Measurements from ENCODE around the gene PTGER1. TPM values are rescaled to one million over a fixed set of nuclear protein-coding genes. Genes with fewer than 3 reads are reported as not detected.

PTGER1 gene
- total RNA-seq, 2 donors from 2014 or later = 3.6 TPM; not detected in 1

DNA sequence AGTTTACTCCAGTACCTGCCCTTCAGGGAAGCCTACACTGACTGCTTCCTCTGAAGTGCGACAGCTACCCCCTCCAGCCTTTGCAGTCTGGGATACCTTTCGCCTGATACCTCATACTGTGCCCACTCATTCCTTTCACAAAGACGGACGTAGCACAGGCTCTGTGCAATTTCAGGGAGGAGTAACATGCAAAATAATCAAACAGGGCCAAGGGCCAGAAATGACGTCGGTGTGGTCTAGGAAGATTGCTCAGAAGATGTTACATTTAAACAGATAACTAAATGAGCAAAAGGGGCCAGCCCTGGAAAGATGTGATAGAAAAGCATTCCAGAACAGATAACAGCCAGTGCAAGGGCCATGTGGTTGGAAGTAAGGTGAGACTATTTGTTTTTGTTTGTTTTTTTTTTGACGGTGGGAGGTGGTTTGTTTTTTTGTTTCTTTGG is 49.4 kb downstream of the PTGER1 start:
- Histone ChIP-seq H3K4me3 (no peak overlapping the region), H3K27me3 (no peaks in the 10 kb centered on the region), H3K27ac (no peak overlapping the region), H3K36me3 (replicated peaks in 1 of 2; ENCODE audit: insufficient read depth in 1 of 2, low read depth in 2 of 2) (no peaks in the 10 kb centered on the region), H3K9me3 (no peaks in the 10 kb centered on the region), H3K4me1 (no peaks in the 10 kb centered on the region)
- intact Hi-C loops (cut with DNase I) = no loop called here
- 67% methylated on average over 7 of the region's 7 CpGs for WGBS, 2 donors
- ATAC-seq = no peak
- no peak for DNase-seq
- TF ChIP-seq POLR2A (IDR thresholded peaks at IDR 0.05) = no peak

Small RNA genes within 50 kb of the gene (small RNA-seq; reads per million reads assigned to genes)
- gene SNRPGP15 = not detected

Other genes starting within 250 kb of the PTGER1 start
- 10 to 100 TPM; 11.5 to 24.6 TPM for gene ADGRE5, start 93.9 kb downstream of the PTGER1 start, total RNA-seq
- gene DDX39A, start 56.0 kb downstream of the PTGER1 start, total RNA-seq = 10 to 100 TPM; 32.4 to 86.7 TPM
- gene PKN1, start 42.0 kb downstream of the PTGER1 start, total RNA-seq = 10 to 100 TPM; 82.5 to 83.4 TPM
- 100 to 1,000 TPM in 1 of 2 donors, 10 to 100 TPM in 1; 34.5 to 120 TPM for gene GIPC1, start 20.8 kb upstream of the PTGER1 start, total RNA-seq
- 10 to 100 TPM; 24.4 to 33.2 TPM for gene DNAJB1, start 43.0 kb upstream of the PTGER1 start, total RNA-seq
- 10 to 100 TPM; 26.2 to 28.7 TPM for gene TECR, start 54.2 kb upstream of the PTGER1 start, total RNA-seq
- gene NDUFB7, start 96.7 kb upstream of the PTGER1 start, total RNA-seq = 100 to 1,000 TPM; 121 to 206 TPM
- not detected for gene CLEC17A, start 107.7 kb upstream of the PTGER1 start, total RNA-seq
- gene ADGRE3, start 199.5 kb upstream of the PTGER1 start, total RNA-seq = not detected
- gene ZNF333, start 214.7 kb upstream of the PTGER1 start, total RNA-seq = 10 to 100 TPM; 14.2 to 18.2 TPM